ENCODE measurements around the gene MSN. TPM values are rescaled to one million over a fixed set of nuclear protein-coding genes. Genes with fewer than 3 reads are reported as not detected.
A peak's percentile ranks its signal among the peaks of the same experiment; 100 is the strongest.

Gene MSN
- total and polyA plus RNA-seq, 10 of the 15 experiments (the other 5 are each of a cell fraction or from before 2014, with no cell fraction given): 93.8 to 432 (median 270) TPM

- no peak for TF ChIP-seq CHD4 (IDR thresholded peaks at IDR 0.05)
- TF ChIP-seq NFXL1 (IDR thresholded peaks at IDR 0.05; ENCODE audit: borderline replicate concordance): no peak
Observed at GRCh38 chrX:65702956-65703355, 35.5 kb downstream of the MSN start (continued).

GRCh38 chrX:65705439-65705838 is 38.0 kb downstream of the MSN start:
- intact Hi-C loops (cut with micrococcal nuclease; ENCODE audit: unreplicated experiment): no loop called here
- no peaks in the 10 kb centered on the region for H4K20me1 ChIP-seq (ENCODE audit: control insufficient read depth, insufficient read depth)
- ATAC-seq: peak; percentile 32
- ChIA-PET SMC1A (ENCODE audit: uncharacterized antibody, unreplicated experiment) (interaction anchor here (1.3 to 6.5 kb wide), 6 partner anchors 9 to 109 kb away, joined by 3 to 65 read pairs (median 7); no protein-coding TSS in a partner anchor), POLR2A (interaction anchor here (1.0 to 3.8 kb wide), 3 partner anchors 11 to 18 kb away, joined by 3 to 26 read pairs (median 4); no protein-coding TSS in a partner anchor), RAD21 (ENCODE audit: unreplicated experiment) (interaction anchor here (0.7 to 5.1 kb wide), 7 partner anchors 10 to 281 kb away, joined by 3 to 28 read pairs (median 10); no protein-coding TSS in a partner anchor), CTCF (interaction anchor here (0.8 to 3.7 kb wide), 4 partner anchors 15 to 281 kb away, joined by 3 to 26 read pairs (median 4); no protein-coding TSS in a partner anchor)
- no peaks in the 10 kb centered on the region for H3K27me3 ChIP-seq (replicated peaks in 1 of 2; ENCODE audit: control insufficient read depth in 2 of 2, insufficient read depth in 2 of 2, low read length in 1 of 2)
- H3K79me2 ChIP-seq (ENCODE audit: control insufficient read depth, insufficient read depth, low read length): peaks cover 75% of the 10 kb centered on the region
- TF ChIP-seq BHLHE40 (IDR thresholded peaks at IDR 0.05; ENCODE audit: borderline replicate concordance in 1 of 2, low read depth in 2 of 2, low read length in 1 of 2) (peak in 1 of 2 experiments; percentile 23; a peak in 1 of 4 replicates), MEF2A (IDR thresholded peaks at IDR 0.05; ENCODE audit: insufficient read depth, low read depth, low read length) (no peak), KDM1A (IDR thresholded peaks at IDR 0.05; ENCODE audit: borderline replicate concordance) (no peak), ATF7 (IDR thresholded peaks at IDR 0.05; ENCODE audit: low read depth) (peak; percentile 66), LARP7 (IDR thresholded peaks at IDR 0.05) (no peak), NR2C1 (IDR thresholded peaks at IDR 0.05) (peak; percentile 65), NR2F1 (conservative IDR thresholded peaks at IDR 0.05) (peak; percentile 80), MTA2 (IDR thresholded peaks at IDR 0.05; ENCODE audit: low read depth) (peak; percentile 24; the same call in 1 of the 2 replicates), IRF5 (IDR thresholded peaks at IDR 0.05; ENCODE audit: borderline replicate concordance) (no peak), TCF3 (IDR thresholded peaks at IDR 0.05; ENCODE audit: borderline replicate concordance, insufficient read depth, low read depth, low read length) (no peak), IKZF2 (IDR thresholded peaks at IDR 0.05) (peak in 1 of 2 experiments; percentile 17; a peak in 1 of 4 replicates), RAD51 (IDR thresholded peaks at IDR 0.05) (no peak)
- peak; percentile 81 for FAIRE-seq
- no peak overlapping the region for H2AFZ ChIP-seq (ENCODE audit: control insufficient read depth, low read depth, low read length)
- 0 out of 2 replicates have a peak overlapping the region, but pooled peaks have one; percentile 1 for H3K4me2 ChIP-seq (ENCODE audit: control insufficient read depth, insufficient read depth)
- no peak for DNase-seq (ENCODE audit: low read depth, low spot score)
- peaks cover 38% of the 10 kb centered on the region for H3K4me1 ChIP-seq (ENCODE audit: control insufficient read depth, insufficient read depth, low read length)
- H3K4me3 ChIP-seq: no peak overlapping the region
- BruUV-seq (replicated peaks): no TSS peak
- H3K9me3 ChIP-seq (replicated peaks; ENCODE audit: control insufficient read depth, insufficient read depth, low read length): no peaks in the 10 kb centered on the region
- peaks cover 0 to 4% of the 10 kb centered on the region in 2 experiments; a peak in 3 of 4 replicates for H3K36me3 ChIP-seq (ENCODE audit: control insufficient read depth in 2 of 2, insufficient read depth in 2 of 2, low read length in 1 of 2)
- no peak overlapping the region for H3K9ac ChIP-seq (ENCODE audit: control insufficient read depth, insufficient read depth, low read length)
- 36% methylated on average over 5 of the region's 5 CpGs for WGBS (ENCODE audit: insufficient coverage, insufficient replicate concordance, low lambda C conversion rate, missing lambda C conversion rate)
- in situ Hi-C loops (cut with MboI): no loop called here
- peak overlapping the region; percentile 30; the same call in 1 of the 2 replicates for H3K27ac ChIP-seq (ENCODE audit: control insufficient read depth, insufficient read depth)

Data from GM12878 (cell line).